HepG2 (cell line): ENCODE data around the gene MOG. TPM values are rescaled to one million over a fixed set of nuclear protein-coding genes. Genes with fewer than 3 reads are reported as not detected.

Experiments
- ATAC-seq: fragments of 200-7000 bp; cut with Tn5 transposase; 3 replicates; pipeline ENCODE4 v1.9.1; 2020; ENCODE audit warnings: mild to moderate bottlenecking, moderate library complexity
- BruUV-seq: library from RNA; stranded (reverse); fragments of 400-500 nt; replicated peaks from 2 replicates; lab custom pipeline; 2021; lab: Mats Ljungman, UMichigan
- CTCF ChIA-PET: fragments of 300-600 bp; formaldehyde crosslinking; extraction: SDS; loops from one replicate; lab custom pipeline; 2021; ENCODE audit warnings: low total read pairs, inconsistent platforms, low intra/inter-chr PET ratio; lab: Yijun Ruan, JAX
- POLR2A ChIA-PET: fragments of 350-600 bp; sonication (Branson Sonifier 250); formaldehyde crosslinking; loops from one replicate; lab custom pipeline; 2020; ENCODE audit warnings: antibody characterized with exemption, inconsistent platforms; lab: Yijun Ruan, JAX
- DNase-seq: peaks from one replicate; pipeline ENCODE4 v3.0.0-alpha.2; 2015; ENCODE audit warnings: low spot score
- FAIRE-seq: peaks from 3 replicates; lab custom pipeline; 2011; peaks lifted over from hg19 to GRCh38; lab: Jason Lieb, UNC
- H2AFZ ChIP-seq: one replicate; pipeline ENCODE4 v1.6.1; 2011; ENCODE audit warnings: low read length, inconsistent platforms
- H3K27ac ChIP-seq: fragments of 300-600 bp; 3 replicates; pipeline ENCODE4 v1.8.0; 2011; ENCODE audit warnings: mixed run types, mild to moderate bottlenecking, mixed read lengths, low read length, inconsistent platforms; ENCODE audit not compliant: insufficient read depth; ENCODE audit errors: extremely low read length
- H3K27me3 ChIP-seq, 2 experiments: fragments of 200-600 bp in 1 of 2; 2 replicates in 1 of 2; 3 replicates in 1 of 2; pipeline versions ENCODE4 v1.6.0 to v1.8.0; 2011; ENCODE audit warnings: low read length in 2 of 2, mild to moderate bottlenecking in 2 of 2, moderate library complexity in 2 of 2, inconsistent platforms in 1 of 2; ENCODE audit not compliant: insufficient read depth in 2 of 2, control insufficient read depth in 1 of 2
- H3K36me3 ChIP-seq, 2 experiments: fragments of 200-600 bp in 1 of 2; replicated peaks in 1 of 2; 2 replicates in 1 of 2; 3 replicates in 1 of 2; pipeline versions ENCODE4 v1.5.1 to v1.8.0; 2011; ENCODE audit warnings: low read length in 2 of 2, inconsistent platforms in 1 of 2; ENCODE audit not compliant: insufficient read depth in 2 of 2, control insufficient read depth in 1 of 2
- H3K4me1 ChIP-seq: 2 replicates; pipeline ENCODE4 v1.5.1; 2012; ENCODE audit warnings: low read length, inconsistent platforms; ENCODE audit not compliant: insufficient read depth
- H3K4me2 ChIP-seq: 2 replicates; pipeline ENCODE4 v1.6.0; 2011; ENCODE audit warnings: low read depth, low read length, inconsistent platforms
- H3K4me3 ChIP-seq, 3 experiments: fragments of 200-600 bp in 1 of 3; sonication (generic), shearing (Covaris generic) in 1 of 3; replicated peaks in 1 of 3; 2 replicates each; pipeline ENCODE4 v1.5.1; 2011 to 2016; ENCODE audit warnings: low read length in 3 of 3, inconsistent platforms in 2 of 3, low read depth in 2 of 3, mild to moderate bottlenecking in 2 of 3, control low read depth in 1 of 3, mixed read lengths in 1 of 3; ENCODE audit not compliant: insufficient read depth in 1 of 3
- H3K79me2 ChIP-seq: one replicate; pipeline ENCODE4 v1.6.1; 2011; ENCODE audit warnings: low read length, inconsistent platforms; ENCODE audit not compliant: insufficient read depth
- H3K9ac ChIP-seq: 2 replicates; pipeline ENCODE4 v1.6.0; 2011; ENCODE audit warnings: mild to moderate bottlenecking, low read depth, low read length, inconsistent platforms; ENCODE audit not compliant: insufficient read depth
- H3K9me3 ChIP-seq: 2 replicates; pipeline ENCODE4 v1.5.1; 2012; ENCODE audit warnings: mild to moderate bottlenecking, low read length
- H4K20me1 ChIP-seq: 2 replicates; pipeline ENCODE4 v1.6.0; 2011; ENCODE audit warnings: inconsistent platforms, mild to moderate bottlenecking, low read length, moderate library complexity; ENCODE audit not compliant: insufficient read depth
- AKNA ChIP-seq: sonication (generic); formaldehyde crosslinking; IDR thresholded peaks from 2 replicates; pipeline ENCODE4 v1.4.0; 2020; ENCODE audit warnings: missing genetic modification reagents, borderline replicate concordance
- GZF1 ChIP-seq: sonication (generic); formaldehyde crosslinking; IDR thresholded peaks from 2 replicates; pipeline ENCODE4 v1.5.1; 2020; ENCODE audit warnings: mild to moderate bottlenecking, missing genetic modification reagents
- IRX3 ChIP-seq: sonication (generic); formaldehyde crosslinking; IDR thresholded peaks from 2 replicates; pipeline ENCODE4 v1.8.1; 2023; ENCODE audit warnings: mild to moderate bottlenecking, low read depth, missing genetic modification reagents, borderline replicate concordance
- KAT7 ChIP-seq: IDR thresholded peaks from 2 replicates; pipeline ENCODE4 v1.6.1; 2018; ENCODE audit warnings: borderline replicate concordance, missing compliant biosample characterization
- KDM5B ChIP-seq: sonication (generic); formaldehyde crosslinking; IDR thresholded peaks from 2 replicates; pipeline ENCODE4 v1.4.0; 2020; ENCODE audit warnings: missing genetic modification reagents, mild to moderate bottlenecking, borderline replicate concordance
- MED13 ChIP-seq: sonication (generic); formaldehyde crosslinking; IDR thresholded peaks from 2 replicates; pipeline ENCODE4 v1.5.0; 2020; ENCODE audit warnings: missing genetic modification reagents
- MXD1 ChIP-seq: sonication (generic); formaldehyde crosslinking; IDR thresholded peaks from 2 replicates; pipeline ENCODE4 v1.4.0; 2020; ENCODE audit warnings: mild to moderate bottlenecking, missing genetic modification reagents
- PHF8 ChIP-seq: sonication (generic); formaldehyde crosslinking; IDR thresholded peaks from 2 replicates; pipeline ENCODE4 v1.5.0; 2020; ENCODE audit warnings: missing genetic modification reagents
- THRA ChIP-seq: sonication (generic); formaldehyde crosslinking; IDR thresholded peaks from 2 replicates; pipeline ENCODE4 v1.4.0; 2020; ENCODE audit warnings: missing genetic modification reagents, borderline replicate concordance
- ZFY ChIP-seq: sonication (generic); formaldehyde crosslinking; IDR thresholded peaks from 2 replicates; pipeline ENCODE4 v1.4.0; 2020; ENCODE audit warnings: missing genetic modification reagents
- ZNF17 ChIP-seq: sonication (generic); formaldehyde crosslinking; IDR thresholded peaks from 2 replicates; pipeline ENCODE4 v1.5.0; 2020; ENCODE audit warnings: mild to moderate bottlenecking, missing genetic modification reagents
- ZNF264 ChIP-seq: sonication (generic); formaldehyde crosslinking; IDR thresholded peaks from 2 replicates; pipeline ENCODE4 v1.4.0; 2020; ENCODE audit warnings: missing genetic modification reagents
- ZNF317 ChIP-seq: sonication (generic); formaldehyde crosslinking; IDR thresholded peaks from 2 replicates; pipeline ENCODE4 v1.5.0; 2020; ENCODE audit warnings: mild to moderate bottlenecking, missing genetic modification reagents
- ZNF331 ChIP-seq: sonication (generic); formaldehyde crosslinking; IDR thresholded peaks from 2 replicates; pipeline ENCODE4 v1.4.0; 2020; ENCODE audit warnings: missing genetic modification reagents
- ZNF552 ChIP-seq: sonication (generic); formaldehyde crosslinking; IDR thresholded peaks from 2 replicates; pipeline ENCODE4 v1.9.0; 2022; ENCODE audit warnings: missing genetic modification reagents, mild to moderate bottlenecking, borderline replicate concordance
- WGBS: methylation state at CpG from one replicate; pipeline ENCODE4 v1.1.6; 2017; ENCODE audit warnings: low lambda C conversion rate; 5-methylcytosine and 5-hydroxymethylcytosine counted together
- in situ Hi-C: cut with HindIII; loops from 2 replicates; pipeline ENCODE4 v1.10.0; 2017; ENCODE audit warnings: low pct_unique_long_range_greater_than_20kb; ENCODE audit not compliant: extremely low pct_ligation_motif_present
- intact Hi-C: fragments of 100-400 bp; cut with micrococcal nuclease; formaldehyde crosslinking; loops from one replicate; pipeline ENCODE4 v1.10.0; 2022; ENCODE audit not compliant: unreplicated experiment
- polyA plus RNA-seq, 8 experiments: library from polyadenylated mRNA; depleted of rRNA in 3 of 8; stranded (reverse) in 7 of 8; unstranded in 1 of 8; fragments of >200 nt; fragmentation: Illumina TruSeq in 4 of 8; extraction: Trizol in 4 of 8; gene quantifications; 2 replicates each; pipeline versions ENCODE4 v1.2.1 to v1.2.3, GENCODE V29; 2011 to 2016; ENCODE audit warnings: low read depth in 4 of 8, missing spikeins in 1 of 8, mixed read lengths in 1 of 8; ENCODE audit not compliant: insufficient read depth in 1 of 8
- total RNA-seq, 5 experiments: library from RNA; depleted of rRNA; stranded (reverse); fragments of >200 nt; fragmentation: Illumina TruSeq; extraction: Trizol; gene quantifications; 2 replicates each; pipeline ENCODE4 v1.2.3, GENCODE V29; 2016; ENCODE audit warnings: low read depth in 1 of 5

MOG gene
- total and polyA plus RNA-seq, 2 of the 13 experiments (the other 11 are each of a cell fraction or from before 2014, with no cell fraction given): not detected

GRCh38 chr6:29681811-29682210, 24.9 kb downstream of the MOG start:
- no TSS peak for BruUV-seq
- ATAC-seq (no peak), FAIRE-seq (no peak), DNase-seq (no peak)
- H4K20me1 ChIP-seq: no peaks in the 10 kb centered on the region
- no peak overlapping the region for H3K9ac ChIP-seq
- in situ Hi-C loops: no loop called here
- no peaks in the 10 kb centered on the region for H3K9me3 ChIP-seq
- no peak overlapping the region for H3K4me3 ChIP-seq
- H3K27ac ChIP-seq: no peak overlapping the region
- POLR2A ChIA-PET: no interaction called here
- H3K36me3 ChIP-seq: no peaks in the 10 kb centered on the region
- intact Hi-C loops: no loop called here
- no peak overlapping the region for H3K4me2 ChIP-seq
- no peak overlapping the region for H2AFZ ChIP-seq
- H3K27me3 ChIP-seq: no peaks in the 10 kb centered on the region; a peak in 1 of 5 replicates
- H3K79me2 ChIP-seq: no peaks in the 10 kb centered on the region
- TF ChIP-seq ZFY (no peak), GZF1 (CRISPR knock-in tag) (no peak), ZNF264 (no peak), KDM5B (CRISPR knock-in tag) (no peak), ZNF17 (CRISPR knock-in tag) (no peak), MXD1 (no peak), KAT7 (CRISPR knock-in tag) (no peak), IRX3 (no peak), ZNF317 (CRISPR knock-in tag) (no peak), ZNF552 (CRISPR knock-in tag) (no peak), THRA (CRISPR knock-in tag) (no peak), PHF8 (CRISPR knock-in tag) (no peak), MED13 (CRISPR knock-in tag) (no peak), ZNF331 (CRISPR knock-in tag) (no peak), AKNA (CRISPR knock-in tag) (no peak)
- CTCF ChIA-PET: no interaction called here
- no peaks in the 10 kb centered on the region for H3K4me1 ChIP-seq
- 44% methylated on average over 8 of the region's 8 CpGs for WGBS
